Pulmonary artery endothelial cell (primary cell): ENCODE data around the gene FAM200C. TPM values are rescaled to one million over a fixed set of nuclear protein-coding genes. Genes with fewer than 3 reads are reported as not detected.
A peak's percentile ranks its signal among the peaks of the same experiment; 100 is the strongest.
"Not testable (repeated sequence)": the region's sequence is repeated elsewhere in the genome, so short reads cannot be mapped to it uniquely, and the experiment has no call there.

Experiments
- DNase-seq: peaks from one replicate; pipeline ENCODE4 v3.0.0-alpha.2; 2011; ENCODE audit warnings: low read depth, low spot score
- total RNA-seq: library from RNA; depleted of rRNA; stranded (reverse); fragments of >200 nt; gene quantifications from 2 replicates; pipeline ENCODE4 v1.2.3, GENCODE V29; 2014

FAM200C gene
- total RNA-seq: 1.9 and 3.8 TPM in 2 replicates

- DNase-seq: peak; percentile 75
Observed at GRCh38 chr5:160399402-160400353, at the start of gene FAM200C. Gene FAM200C (minus strand): TSS chr5:160400054. CDS start chr5:160395490, 4,564 bp downstream.

GRCh38 chr5:160449458-160449857, 49.6 kb upstream of the FAM200C start:
- no peak for DNase-seq

GRCh38 chr5:160448886-160449285, 49.0 kb upstream of the FAM200C start:
- DNase-seq: no peak

GRCh38 chr5:160445751-160446150, 45.9 kb upstream of the FAM200C start:
- no peak for DNase-seq

GRCh38 chr5:160445132-160445531, 45.3 kb upstream of the FAM200C start:
- no peak for DNase-seq

GRCh38 chr5:160444407-160444806, 44.6 kb upstream of the FAM200C start:
- DNase-seq: no peak

- no peak for DNase-seq
Observed at GRCh38 chr5:160442824-160443431, 43.1 kb upstream of the FAM200C start.

- DNase-seq: no peak
Observed at GRCh38 chr5:160441311-160441781, 41.5 kb upstream of the FAM200C start.

GRCh38 chr5:160439205-160439600, 39.3 kb upstream of the FAM200C start:
- DNase-seq: no peak

GRCh38 chr5:160438316-160439204, 38.7 kb upstream of the FAM200C start:
- no peak for DNase-seq

- DNase-seq: no peak
Observed at GRCh38 chr5:160437271-160437670, 37.4 kb upstream of the FAM200C start.

- DNase-seq: not testable (repeated sequence)
Observed at GRCh38 chr5:160436661-160437060, 36.8 kb upstream of the FAM200C start.

- no peak for DNase-seq
Observed at GRCh38 chr5:160436017-160436416, 36.2 kb upstream of the FAM200C start.

GRCh38 chr5:160435532-160435931, 35.7 kb upstream of the FAM200C start:
- no peak for DNase-seq

- no peak for DNase-seq
Observed at GRCh38 chr5:160434022-160434531, 34.2 kb upstream of the FAM200C start.

- no peak for DNase-seq
Observed at GRCh38 chr5:160432787-160433186, 32.9 kb upstream of the FAM200C start.

GRCh38 chr5:160432196-160432595, 32.3 kb upstream of the FAM200C start:
- no peak for DNase-seq

GRCh38 chr5:160427607-160428006, 27.8 kb upstream of the FAM200C start:
- no peak for DNase-seq

GRCh38 chr5:160423099-160423498, 23.2 kb upstream of the FAM200C start:
- no peak for DNase-seq

- DNase-seq: peak; percentile 87
Observed at GRCh38 chr5:160421625-160422258, 21.9 kb upstream of the FAM200C start, which contains the start of gene PTTG1. Gene PTTG1 (plus strand): TSS chr5:160421855. CDS start chr5:160422313, 458 bp downstream.

GRCh38 chr5:160420331-160420610, 20.4 kb upstream of the FAM200C start:
- no peak for DNase-seq
